ENCODE measurements around the gene KLHL6. TPM values are rescaled to one million over a fixed set of nuclear protein-coding genes. Genes with fewer than 3 reads are reported as not detected.

Gene KLHL6
- total RNA-seq, 1 experiment from 2014 or later = not detected

DNA sequence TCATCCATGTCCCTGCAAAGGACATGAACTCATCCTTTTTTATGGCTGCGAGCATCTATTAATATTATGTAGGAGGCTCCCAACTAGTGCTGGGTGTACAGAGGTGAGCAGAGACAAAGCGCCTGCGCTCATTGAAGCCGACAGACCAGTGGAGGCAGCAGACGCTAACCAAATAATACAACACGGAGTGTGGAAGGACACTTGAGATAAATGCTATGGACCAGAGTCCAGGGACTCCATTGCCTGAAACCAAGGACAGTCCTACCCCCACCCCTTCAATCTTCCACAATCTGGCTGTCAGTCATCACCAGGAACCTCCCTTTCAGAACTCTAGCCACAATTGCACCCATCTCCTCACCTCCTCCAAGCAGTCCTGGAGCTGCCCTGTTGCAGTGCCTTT, 41.5 kb downstream of the KLHL6 start:
- no peaks in the 10 kb centered on the region for H4K20me1 ChIP-seq (ENCODE audit: control insufficient read depth, insufficient read depth, insufficient read length)
- peaks cover 0 to 3% of the 10 kb centered on the region in 2 experiments; a peak in 1 of 5 replicates for H3K9me3 Mint-ChIP-seq
- H2BK5ac ChIP-seq (ENCODE audit: insufficient read length, low read length) = no peak overlapping the region
- H3K4me2 ChIP-seq (ENCODE audit: insufficient read depth, insufficient read length, low read length) = no peak overlapping the region
- no peak overlapping the region for H2BK15ac ChIP-seq (ENCODE audit: low read depth, low read length)
- DNase-seq = no peak
- no peak overlapping the region for H3K27ac Mint-ChIP-seq
- peaks cover 22% of the 10 kb centered on the region in 2 experiments for H3K4me1 Mint-ChIP-seq
- no peaks in the 10 kb centered on the region for H3K79me1 ChIP-seq (ENCODE audit: insufficient read depth, low read depth, low read length, poor library complexity, severe bottlenecking)
- no peak overlapping the region for H3K56ac ChIP-seq (ENCODE audit: insufficient read length, low read depth, low read length)
- H3K4me1 ChIP-seq (ENCODE audit: insufficient read depth, low read length) = peaks cover 7% of the 10 kb centered on the region; the same call in 1 of the 2 replicates
- no peaks in the 10 kb centered on the region for H3K79me2 ChIP-seq (ENCODE audit: insufficient read depth, low read length)
- TF ChIP-seq, protein P1, sequence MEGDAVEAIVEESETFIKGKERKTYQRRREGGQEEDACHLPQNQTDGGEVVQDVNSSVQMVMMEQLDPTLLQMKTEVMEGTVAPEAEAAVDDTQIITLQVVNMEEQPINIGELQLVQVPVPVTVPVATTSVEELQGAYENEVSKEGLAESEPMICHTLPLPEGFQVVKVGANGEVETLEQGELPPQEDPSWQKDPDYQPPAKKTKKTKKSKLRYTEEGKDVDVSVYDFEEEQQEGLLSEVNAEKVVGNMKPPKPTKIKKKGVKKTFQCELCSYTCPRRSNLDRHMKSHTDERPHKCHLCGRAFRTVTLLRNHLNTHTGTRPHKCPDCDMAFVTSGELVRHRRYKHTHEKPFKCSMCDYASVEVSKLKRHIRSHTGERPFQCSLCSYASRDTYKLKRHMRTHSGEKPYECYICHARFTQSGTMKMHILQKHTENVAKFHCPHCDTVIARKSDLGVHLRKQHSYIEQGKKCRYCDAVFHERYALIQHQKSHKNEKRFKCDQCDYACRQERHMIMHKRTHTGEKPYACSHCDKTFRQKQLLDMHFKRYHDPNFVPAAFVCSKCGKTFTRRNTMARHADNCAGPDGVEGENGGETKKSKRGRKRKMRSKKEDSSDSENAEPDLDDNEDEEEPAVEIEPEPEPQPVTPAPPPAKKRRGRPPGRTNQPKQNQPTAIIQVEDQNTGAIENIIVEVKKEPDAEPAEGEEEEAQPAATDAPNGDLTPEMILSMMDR (conservative IDR thresholded peaks at IDR 0.05) = no peak
- H4K91ac ChIP-seq (ENCODE audit: insufficient read length, low read depth, low read length) = no peak overlapping the region
- no peak overlapping the region for H3K18ac ChIP-seq (ENCODE audit: insufficient read length, low read depth, low read length)
- H3K27me3 ChIP-seq (ENCODE audit: insufficient read depth, low read length) = no peaks in the 10 kb centered on the region; the same call in 1 of the 2 replicates
- H4K5ac ChIP-seq (ENCODE audit: insufficient read length, low read depth, low read length) = no peak overlapping the region
- no peak overlapping the region for H2AK5ac ChIP-seq (ENCODE audit: insufficient read length, low read length)
- no peak overlapping the region for H3T11ph ChIP-seq (ENCODE audit: low read length)
- H4K8ac ChIP-seq (replicated peaks; ENCODE audit: insufficient read length, low read depth, low read length) = no peak overlapping the region
- no peak overlapping the region for H3K27ac ChIP-seq (ENCODE audit: insufficient read length, low read depth, low read length)
- WGBS (ENCODE audit: extremely low coverage, insufficient read length, low lambda C conversion rate) = no CpG with 5 or more reads among the region's 6 CpGs
- no peak overlapping the region for H2AFZ ChIP-seq (ENCODE audit: low read length)
- H2BK20ac ChIP-seq (ENCODE audit: low read depth, low read length, poor library complexity, severe bottlenecking) = no peak overlapping the region
- no peaks in the 10 kb centered on the region for H3K9me3 ChIP-seq (ENCODE audit: control insufficient read depth, low read depth, low read length)
- no peak overlapping the region for H3K4me3 Mint-ChIP-seq
- no peaks in the 10 kb centered on the region for H3K23me2 ChIP-seq (ENCODE audit: insufficient read length, low read depth, low read length, poor library complexity, severe bottlenecking)
- H2BK12ac ChIP-seq (ENCODE audit: insufficient read length, low read depth, low read length) = no peak overlapping the region
- no peak overlapping the region for H3K14ac ChIP-seq (ENCODE audit: insufficient read depth, low read length)
- 0 out of 7 replicates have a peak, but pooled peaks cover 0 to 3% (median 2%) of the 10 kb centered on the region in 3 experiments for H3K36me3 Mint-ChIP-seq (ENCODE audit: insufficient read depth in 1 of 3, low read depth in 3 of 3)
- H3K9ac ChIP-seq (ENCODE audit: extremely low read depth, insufficient read length, low read length) = no peak overlapping the region
- no peak overlapping the region for H2BK120ac ChIP-seq (ENCODE audit: low read depth, low read length, poor library complexity, severe bottlenecking)
- no peak overlapping the region for H3K23ac ChIP-seq (ENCODE audit: insufficient read length, low read depth, low read length)
- peaks cover 6% of the 10 kb centered on the region for H3K27me3 Mint-ChIP-seq (ENCODE audit: low read depth)
- H3K4ac ChIP-seq (ENCODE audit: low read depth, low read length) = no peak overlapping the region

Measured in H9 (cell line).